Measurements from ENCODE around the gene SLC44A3. TPM values are rescaled to one million over a fixed set of nuclear protein-coding genes. Genes with fewer than 3 reads are reported as not detected.

The SLC44A3 gene
- total RNA-seq, 2 experiments from 2014 or later, result not detected

DNA sequence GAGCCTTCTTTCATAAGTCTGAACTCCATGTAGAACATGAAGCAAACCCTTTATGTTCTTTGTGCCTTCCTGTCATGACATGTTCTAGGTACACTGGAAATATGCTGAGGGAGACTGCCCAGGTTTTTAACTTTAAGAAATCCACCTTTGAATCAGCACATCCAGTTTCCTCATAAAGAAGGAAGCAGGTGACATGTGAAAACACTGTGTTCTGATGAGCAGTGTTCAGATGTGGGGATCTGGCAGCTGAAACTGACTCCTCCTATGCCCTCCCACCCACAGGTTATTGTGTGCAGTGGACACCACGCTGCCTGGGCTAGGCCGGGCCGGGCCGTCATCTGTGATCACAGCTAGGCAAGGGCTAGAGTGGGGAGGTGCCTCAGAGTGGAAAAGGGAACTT lies 55.6 kb downstream of the SLC44A3 start:
- TF ChIP-seq, protein P1, sequence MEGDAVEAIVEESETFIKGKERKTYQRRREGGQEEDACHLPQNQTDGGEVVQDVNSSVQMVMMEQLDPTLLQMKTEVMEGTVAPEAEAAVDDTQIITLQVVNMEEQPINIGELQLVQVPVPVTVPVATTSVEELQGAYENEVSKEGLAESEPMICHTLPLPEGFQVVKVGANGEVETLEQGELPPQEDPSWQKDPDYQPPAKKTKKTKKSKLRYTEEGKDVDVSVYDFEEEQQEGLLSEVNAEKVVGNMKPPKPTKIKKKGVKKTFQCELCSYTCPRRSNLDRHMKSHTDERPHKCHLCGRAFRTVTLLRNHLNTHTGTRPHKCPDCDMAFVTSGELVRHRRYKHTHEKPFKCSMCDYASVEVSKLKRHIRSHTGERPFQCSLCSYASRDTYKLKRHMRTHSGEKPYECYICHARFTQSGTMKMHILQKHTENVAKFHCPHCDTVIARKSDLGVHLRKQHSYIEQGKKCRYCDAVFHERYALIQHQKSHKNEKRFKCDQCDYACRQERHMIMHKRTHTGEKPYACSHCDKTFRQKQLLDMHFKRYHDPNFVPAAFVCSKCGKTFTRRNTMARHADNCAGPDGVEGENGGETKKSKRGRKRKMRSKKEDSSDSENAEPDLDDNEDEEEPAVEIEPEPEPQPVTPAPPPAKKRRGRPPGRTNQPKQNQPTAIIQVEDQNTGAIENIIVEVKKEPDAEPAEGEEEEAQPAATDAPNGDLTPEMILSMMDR (IDR thresholded peaks at IDR 0.05), result no peak
- Mint-ChIP-seq H3K9me3 (no peaks in the 10 kb centered on the region), H3K27me3 (no peaks in the 10 kb centered on the region), H3K27ac (no peak overlapping the region), H3K4me3 (no peak overlapping the region), H3K36me3 (ENCODE audit: low read depth) (no peaks in the 10 kb centered on the region), H3K4me1 (ENCODE audit: low read depth) (peaks cover 10% of the 10 kb centered on the region)
- intact Hi-C loops (cut with micrococcal nuclease), result no loop called here
- CTCF ChIA-PET, result interaction anchor here (2.4 to 3.5 kb wide), 2 partner anchors 21 to 168 kb away, joined by 10 to 17 read pairs; no protein-coding TSS in a partner anchor
- ATAC-seq (peak; percentile 69), DNase-seq (no peak)
- POLR2A ChIA-PET, result interaction anchor here (0.9 kb wide), 1 partner anchor 49 kb away, joined by 3 read pairs; no protein-coding TSS in a partner anchor

DNA sequence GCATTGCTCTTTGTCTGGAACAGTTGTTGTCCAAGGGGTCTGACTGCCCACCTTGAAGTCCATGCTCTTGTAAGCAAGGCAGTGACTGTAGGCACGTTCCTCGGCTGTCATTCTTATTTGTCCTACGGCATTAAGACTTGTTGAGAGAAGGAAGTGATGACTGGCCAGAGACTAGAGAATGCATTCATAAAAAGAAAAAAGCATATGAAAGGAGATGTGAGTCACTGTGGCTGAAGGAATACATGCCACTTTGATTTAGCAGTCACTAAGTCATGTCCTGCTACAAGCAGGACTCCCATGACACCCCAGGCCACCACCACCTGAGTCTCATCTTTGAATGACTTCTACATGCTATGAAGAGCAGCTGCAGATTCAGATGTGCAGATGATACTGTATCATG lies 56.2 kb downstream of the SLC44A3 start:
- no peaks in the 10 kb centered on the region for H3K36me3 Mint-ChIP-seq (ENCODE audit: low read depth)
- H3K27ac Mint-ChIP-seq, result no peak overlapping the region
- intact Hi-C loops (cut with micrococcal nuclease), result no loop called here
- peaks cover 10% of the 10 kb centered on the region for H3K4me1 Mint-ChIP-seq (ENCODE audit: low read depth)
- H3K4me3 Mint-ChIP-seq, result no peak overlapping the region
- ATAC-seq (no peak), DNase-seq (no peak)
- ChIA-PET CTCF (interaction anchor here (2.4 to 3.5 kb wide), 2 partner anchors 22 to 167 kb away, joined by 10 to 17 read pairs; no protein-coding TSS in a partner anchor), POLR2A (interaction anchor here (0.9 kb wide), 1 partner anchor 49 kb away, joined by 3 read pairs; no protein-coding TSS in a partner anchor)
- H3K27me3 Mint-ChIP-seq, result no peaks in the 10 kb centered on the region
- TF ChIP-seq, protein P1 (IDR thresholded peaks at IDR 0.05), result no peak
- no peaks in the 10 kb centered on the region for H3K9me3 Mint-ChIP-seq

DNA sequence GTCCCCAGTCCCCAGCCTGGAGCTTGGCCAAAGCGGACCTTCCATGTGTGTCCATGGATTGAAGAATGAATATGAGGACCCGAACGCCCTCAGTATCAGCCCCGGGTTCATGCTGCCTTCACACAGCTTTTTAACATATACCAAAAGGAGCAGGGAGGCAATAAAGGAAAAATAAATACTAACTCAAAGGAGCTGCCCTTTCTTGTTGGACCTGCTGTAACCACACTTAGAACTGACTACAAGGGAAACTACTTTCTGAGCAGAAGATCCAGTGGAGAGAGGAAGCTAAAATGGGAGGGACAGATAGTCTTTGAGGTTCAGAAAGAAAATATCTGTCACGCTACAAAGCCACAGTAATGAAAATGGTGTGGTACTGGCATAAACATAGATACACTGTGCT lies 58.2 kb downstream of the SLC44A3 start:
- ATAC-seq, result no peak
- TF ChIP-seq, protein P1 (IDR thresholded peaks at IDR 0.05), result no peak
- ChIA-PET POLR2A (interaction anchor here (0.6 kb wide), 1 partner anchor 12 kb away, joined by 3 read pairs; no protein-coding TSS in a partner anchor), CTCF (interaction anchor here (3.5 kb wide), 1 partner anchor 23 kb away, joined by 17 read pairs; no protein-coding TSS in a partner anchor)
- H3K27me3 Mint-ChIP-seq, result no peaks in the 10 kb centered on the region
- H3K9me3 Mint-ChIP-seq, result no peaks in the 10 kb centered on the region
- intact Hi-C loops (cut with micrococcal nuclease), result no loop called here
- H3K4me1 Mint-ChIP-seq (ENCODE audit: low read depth), result peaks cover 11% of the 10 kb centered on the region
- no peaks in the 10 kb centered on the region for H3K36me3 Mint-ChIP-seq (ENCODE audit: low read depth)
- H3K27ac Mint-ChIP-seq, result no peak overlapping the region
- no peak for DNase-seq
- H3K4me3 Mint-ChIP-seq, result no peak overlapping the region

DNA sequence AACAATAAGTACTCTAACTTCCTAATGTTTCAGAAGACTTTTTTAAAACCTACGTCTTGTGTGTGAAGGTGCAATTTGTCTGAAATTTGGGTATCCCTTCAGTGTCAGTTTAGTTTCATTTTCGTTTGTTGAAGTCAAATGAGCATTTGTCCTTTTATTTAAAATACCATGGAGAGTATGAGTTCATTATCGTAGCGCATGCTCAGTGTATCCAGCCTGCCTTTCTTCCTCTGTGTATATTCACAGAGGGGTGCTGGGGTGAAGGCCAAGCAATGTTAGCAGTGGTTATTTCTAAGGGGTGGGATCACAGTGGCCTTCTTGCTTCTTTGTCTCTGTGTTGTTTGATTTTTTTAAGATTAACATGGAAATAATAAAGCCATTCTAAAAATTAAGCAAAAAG lies 63.5 kb downstream of the SLC44A3 start:
- Mint-ChIP-seq H3K4me1 (ENCODE audit: low read depth) (peaks cover 10% of the 10 kb centered on the region), H3K36me3 (ENCODE audit: low read depth) (no peaks in the 10 kb centered on the region), H3K27me3 (no peaks in the 10 kb centered on the region), H3K4me3 (peak overlapping the region; percentile 31), H3K9me3 (no peaks in the 10 kb centered on the region), H3K27ac (peak overlapping the region; percentile 51)
- peak; percentile 32 for DNase-seq
- TF ChIP-seq, protein P1 (IDR thresholded peaks at IDR 0.05), result no peak
- ATAC-seq, result peak; percentile 95
- POLR2A ChIA-PET, result no interaction called here
- intact Hi-C loops (cut with micrococcal nuclease), result no loop called here
- CTCF ChIA-PET, result interaction anchor here (1.7 to 3.5 kb wide), 2 partner anchors 29 to 160 kb away, joined by 5 to 13 read pairs; no protein-coding TSS in a partner anchor

DNA sequence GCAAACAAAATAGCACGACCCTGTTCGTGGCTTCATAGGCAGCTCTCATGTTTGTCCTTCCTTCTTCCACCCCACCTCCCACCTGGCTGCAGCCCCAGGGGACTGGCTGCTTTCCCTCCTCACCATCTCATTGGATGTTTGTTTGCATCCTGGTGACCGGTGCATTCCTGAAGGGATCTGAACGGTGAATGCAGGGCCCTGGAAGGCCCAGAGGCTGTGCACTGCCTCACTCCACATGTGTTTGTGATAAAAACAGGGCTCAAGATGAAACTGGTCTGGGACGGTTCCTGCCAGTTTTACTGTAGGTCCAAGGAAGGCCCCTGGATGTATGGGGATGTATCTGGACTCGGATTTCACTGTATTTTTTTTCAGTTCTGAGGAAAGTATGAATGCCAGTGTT lies 63.9 kb downstream of the SLC44A3 start:
- no peaks in the 10 kb centered on the region for H3K9me3 Mint-ChIP-seq
- H3K27ac Mint-ChIP-seq, result peak overlapping the region; percentile 51
- ChIA-PET CTCF (interaction anchor here (1.7 to 3.5 kb wide), 2 partner anchors 30 to 159 kb away, joined by 5 to 13 read pairs; no protein-coding TSS in a partner anchor), POLR2A (no interaction called here)
- TF ChIP-seq, protein P1 (IDR thresholded peaks at IDR 0.05), result no peak
- H3K27me3 Mint-ChIP-seq, result no peaks in the 10 kb centered on the region
- no peaks in the 10 kb centered on the region for H3K36me3 Mint-ChIP-seq (ENCODE audit: low read depth)
- intact Hi-C loops (cut with micrococcal nuclease), result no loop called here
- DNase-seq, result no peak
- peaks cover 10% of the 10 kb centered on the region for H3K4me1 Mint-ChIP-seq (ENCODE audit: low read depth)
- no peak overlapping the region for H3K4me3 Mint-ChIP-seq
- ATAC-seq, result no peak

Data from activated CD8-positive, alpha-beta T cell treated with anti-CD3 and anti-CD28 coated beads for 36 hours (primary cell).